ENCODE results near the gene PHACTR1. TPM values are rescaled to one million over a fixed set of nuclear protein-coding genes. Genes with fewer than 3 reads are reported as not detected.
A peak's percentile ranks its signal among the peaks of the same experiment; 100 is the strongest.

PHACTR1 gene
- total RNA-seq, 2 donors from 2014 or later: 2.8 to 6.3 TPM

GRCh38 chr6:13071550-13072345 is 355.2 kb downstream of the PHACTR1 start:
- Mint-ChIP-seq H3K4me1 (peaks cover 22% of the 10 kb centered on the region), H3K9me3 (no peaks in the 10 kb centered on the region), H3K36me3 (ENCODE audit: low read depth) (no peaks in the 10 kb centered on the region), H3K27ac (no peak overlapping the region), H3K4me3 (no peak overlapping the region), H3K27me3 (ENCODE audit: insufficient read depth) (peaks cover 84% of the 10 kb centered on the region)
- no peak overlapping the region for H3K9ac ChIP-seq (ENCODE audit: extremely low read depth, low read length, poor library complexity, severe bottlenecking)
- H3K27ac ChIP-seq (ENCODE audit: low read depth, low read length): no peak overlapping the region
- H3K4me1 ChIP-seq (ENCODE audit: control insufficient read depth, insufficient read depth, low read length): peaks cover 9% of the 10 kb centered on the region
- 73 to 86% methylated on average over 4 to 6 of the region's 6 CpGs for WGBS, 2 experiments (ENCODE audit: insufficient coverage in 1 of 2, insufficient read length in 1 of 2)
- no peak overlapping the region for H3K4me3 ChIP-seq (ENCODE audit: low read length)
- DNase-seq: peak; percentile 9
- no peaks in the 10 kb centered on the region for H3K36me3 ChIP-seq (ENCODE audit: control insufficient read depth, insufficient read depth, low read length)
- no peak for TF ChIP-seq CTCF (conservative IDR thresholded peaks at IDR 0.05)
- H3K9me3 ChIP-seq (ENCODE audit: control insufficient read depth, low read length): no peaks in the 10 kb centered on the region
- H3K27me3 ChIP-seq (ENCODE audit: control insufficient read depth, insufficient read depth, low read length, poor library complexity, severe bottlenecking): peaks cover 8% of the 10 kb centered on the region

- Histone ChIP-seq H3K27ac (ENCODE audit: low read depth, low read length) (no peak overlapping the region), H3K36me3 (ENCODE audit: control insufficient read depth, insufficient read depth, low read length) (no peaks in the 10 kb centered on the region), H3K4me1 (ENCODE audit: control insufficient read depth, insufficient read depth, low read length) (peaks cover 12% of the 10 kb centered on the region), H3K27me3 (ENCODE audit: control insufficient read depth, insufficient read depth, low read length, poor library complexity, severe bottlenecking) (peaks cover 8% of the 10 kb centered on the region), H3K4me3 (ENCODE audit: low read length) (no peak overlapping the region), H3K9ac (ENCODE audit: extremely low read depth, low read length, poor library complexity, severe bottlenecking) (no peak overlapping the region), H3K9me3 (ENCODE audit: control insufficient read depth, low read length) (no peaks in the 10 kb centered on the region)
- H3K4me1 Mint-ChIP-seq: peaks cover 30% of the 10 kb centered on the region
- no peak overlapping the region for H3K4me3 Mint-ChIP-seq
- no peak for TF ChIP-seq CTCF (conservative IDR thresholded peaks at IDR 0.05)
- 73 to 82% methylated on average over 2 to 4 of the region's 5 CpGs for WGBS, 2 experiments (ENCODE audit: insufficient coverage in 1 of 2, insufficient read length in 1 of 2)
- peak; percentile 43 for DNase-seq
- H3K27me3 Mint-ChIP-seq (ENCODE audit: insufficient read depth): peaks cover 84% of the 10 kb centered on the region
- H3K9me3 Mint-ChIP-seq: no peaks in the 10 kb centered on the region
- H3K36me3 Mint-ChIP-seq (ENCODE audit: low read depth): no peaks in the 10 kb centered on the region
- H3K27ac Mint-ChIP-seq: no peak overlapping the region
Measured at GRCh38 chr6:13072686-13073347, 356.2 kb downstream of the PHACTR1 start.

- H3K9ac ChIP-seq (ENCODE audit: extremely low read depth, low read length, poor library complexity, severe bottlenecking): no peak overlapping the region
- H3K36me3 ChIP-seq (ENCODE audit: control insufficient read depth, insufficient read depth, low read length): no peaks in the 10 kb centered on the region
- H3K36me3 Mint-ChIP-seq (ENCODE audit: low read depth): no peaks in the 10 kb centered on the region
- H3K9me3 ChIP-seq (ENCODE audit: control insufficient read depth, low read length): no peaks in the 10 kb centered on the region
- peaks cover 36% of the 10 kb centered on the region for H3K4me1 Mint-ChIP-seq
- TF ChIP-seq CTCF (conservative IDR thresholded peaks at IDR 0.05): no peak
- no peak for DNase-seq
- no peak overlapping the region for H3K27ac Mint-ChIP-seq
- peaks cover 12% of the 10 kb centered on the region for H3K4me1 ChIP-seq (ENCODE audit: control insufficient read depth, insufficient read depth, low read length)
- H3K27me3 Mint-ChIP-seq (ENCODE audit: insufficient read depth): peaks cover 82% of the 10 kb centered on the region
- H3K27me3 ChIP-seq (ENCODE audit: control insufficient read depth, insufficient read depth, low read length, poor library complexity, severe bottlenecking): peaks cover 8% of the 10 kb centered on the region
- H3K9me3 Mint-ChIP-seq: no peaks in the 10 kb centered on the region
- 91 to 100% methylated on average over 2 of the region's 3 CpGs for WGBS, 2 experiments (ENCODE audit: insufficient coverage in 1 of 2, insufficient read length in 1 of 2)
- H3K27ac ChIP-seq (ENCODE audit: low read depth, low read length): no peak overlapping the region
- no peak overlapping the region for H3K4me3 Mint-ChIP-seq
- no peak overlapping the region for H3K4me3 ChIP-seq (ENCODE audit: low read length)
Measured at GRCh38 chr6:13074415-13075140, 358.0 kb downstream of the PHACTR1 start.
